GM19455 (cell line): ENCODE results near the gene CYP4F11.
"Not testable (repeated sequence)": the region's sequence is repeated elsewhere in the genome, so short reads cannot be mapped to it uniquely, and the experiment has no call there.

ENCODE experiments used
- ATAC-seq: cut with Tn5 transposase; IDR thresholded peaks from one replicate; pipeline ENCODE4 v1.9.1; 2021; ENCODE audit not compliant: unreplicated experiment

The CYP4F11 gene

DNA sequence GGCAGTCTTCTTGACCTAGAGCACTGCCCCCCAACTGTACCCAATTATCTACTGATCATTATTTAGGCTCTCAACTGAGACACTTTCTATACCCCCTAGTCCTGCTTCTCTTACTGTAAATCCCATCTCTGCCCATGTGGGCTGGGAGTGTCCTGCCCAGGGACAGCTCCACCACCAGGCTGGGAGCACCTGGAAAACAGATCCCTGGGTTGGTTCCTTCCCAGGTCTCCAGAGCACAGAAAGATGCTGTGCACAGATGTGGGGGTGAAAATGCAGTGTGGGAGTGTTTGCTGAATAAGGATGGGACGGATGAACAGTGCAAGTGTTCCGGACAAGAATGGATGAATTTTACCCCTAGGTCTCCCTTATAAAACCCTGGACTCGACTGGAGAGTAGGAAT is 49.2 kb downstream of the CYP4F11 start:
- no peak for ATAC-seq

DNA sequence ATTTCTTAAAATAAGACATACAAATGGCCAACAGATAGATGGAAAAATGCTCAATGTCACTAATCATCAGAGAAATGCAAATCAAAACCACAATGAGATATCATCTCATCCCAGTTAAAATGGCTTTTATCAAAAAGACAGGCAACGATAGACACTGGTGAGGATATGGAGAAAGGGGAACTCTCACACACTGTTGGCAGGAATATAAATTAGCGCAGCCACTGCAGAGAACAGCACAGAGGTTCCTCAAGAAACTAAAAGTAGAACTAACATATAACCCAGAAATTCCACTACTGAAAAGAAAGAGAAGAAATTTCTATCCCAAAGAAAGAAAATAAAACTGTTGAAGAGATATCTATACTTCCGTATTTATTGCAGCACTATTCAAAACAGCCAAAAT is 51.0 kb downstream of the CYP4F11 start:
- ATAC-seq = not testable (repeated sequence)

DNA sequence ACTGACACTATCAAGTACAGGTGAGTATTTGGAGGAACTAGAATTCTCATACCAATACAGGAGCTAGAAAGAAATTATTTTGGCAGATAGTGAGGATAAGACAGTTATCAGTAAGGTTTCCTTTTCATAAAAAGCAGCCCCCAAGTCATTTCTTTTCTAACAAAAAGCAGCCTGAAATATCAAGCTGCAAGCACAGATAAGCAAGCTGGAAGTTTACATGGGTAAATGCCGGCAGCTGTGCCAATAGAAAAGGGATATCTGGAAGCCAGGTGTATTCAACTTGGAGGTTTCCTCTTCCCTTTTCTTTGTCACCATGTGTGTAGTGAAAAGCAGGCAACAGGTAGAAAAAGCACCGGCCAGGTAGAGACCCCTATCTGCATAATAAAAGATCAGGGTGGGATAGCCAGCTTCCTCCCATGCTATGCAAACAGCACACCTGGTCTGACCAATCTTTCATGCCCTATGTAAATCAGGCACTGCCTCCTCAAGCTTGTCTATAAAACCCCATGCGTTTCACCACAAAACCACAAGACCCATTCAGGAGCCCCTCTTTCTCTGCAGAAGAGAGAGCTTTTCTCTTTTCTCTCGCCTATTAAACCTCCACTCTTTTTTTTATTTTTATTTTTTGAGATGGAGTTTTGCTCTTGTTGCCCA is 59.4 kb downstream of the CYP4F11 start:
- ATAC-seq = no peak

DNA sequence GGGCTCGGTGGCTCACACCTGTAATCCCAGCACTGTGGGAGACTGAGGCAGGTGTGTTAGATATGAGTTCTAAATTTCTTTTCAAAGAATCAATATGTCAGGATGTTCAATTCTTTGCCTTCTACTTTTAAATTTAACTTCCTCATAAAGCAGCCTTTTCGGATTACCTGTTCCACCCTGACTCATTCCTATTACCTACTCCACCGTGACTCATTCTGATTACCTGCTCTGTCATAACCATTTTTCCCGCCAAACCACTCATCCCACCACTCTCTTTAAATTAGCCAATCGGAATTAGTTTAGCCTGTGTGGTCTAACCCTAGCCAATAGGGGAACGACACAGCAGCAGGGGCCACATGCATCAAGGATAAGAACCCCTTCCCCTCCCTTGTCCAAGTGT is 60.6 kb downstream of the CYP4F11 start:
- ATAC-seq = not testable (repeated sequence)

DNA sequence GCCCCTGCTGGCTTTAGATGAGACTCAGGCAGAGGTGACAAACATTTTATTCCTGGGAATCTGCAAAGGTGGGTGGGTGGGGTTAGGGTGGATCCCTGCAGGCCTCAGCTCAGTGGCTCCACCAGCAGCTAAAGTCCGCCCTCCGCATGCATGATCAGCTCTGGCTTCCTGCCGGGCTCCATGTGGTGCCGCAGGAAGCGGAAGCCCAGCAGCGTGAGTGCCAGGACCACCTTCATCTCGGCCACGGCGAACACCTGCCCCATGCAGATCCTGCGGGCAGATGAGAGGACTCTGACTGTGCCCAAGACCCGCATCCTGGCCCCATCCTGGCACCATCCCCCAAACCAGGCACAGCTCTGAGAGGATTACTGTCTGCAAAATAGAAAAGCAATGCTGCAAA is 62.8 kb downstream of the CYP4F11 start:
- ATAC-seq = no peak

DNA sequence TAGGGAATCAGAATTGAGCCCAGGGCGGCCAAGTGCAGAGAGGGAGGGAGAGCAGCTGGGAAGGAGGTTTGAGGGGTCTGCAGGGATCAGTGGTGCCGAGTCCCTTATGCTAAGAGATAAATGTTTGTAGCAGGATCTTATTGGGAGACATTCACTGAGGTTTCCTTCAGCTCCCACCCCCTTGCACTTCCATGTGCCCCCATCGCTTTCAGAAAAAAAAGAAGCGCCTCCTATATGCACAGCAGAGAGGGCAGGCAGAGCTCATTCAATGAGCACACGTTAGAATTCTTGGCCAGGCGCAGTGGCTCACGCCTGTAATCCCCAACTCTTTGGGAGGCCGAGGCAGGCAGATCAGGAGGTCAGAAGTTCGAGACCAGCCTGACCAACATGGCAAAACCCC is 64.5 kb downstream of the CYP4F11 start:
- ATAC-seq = no peak

DNA sequence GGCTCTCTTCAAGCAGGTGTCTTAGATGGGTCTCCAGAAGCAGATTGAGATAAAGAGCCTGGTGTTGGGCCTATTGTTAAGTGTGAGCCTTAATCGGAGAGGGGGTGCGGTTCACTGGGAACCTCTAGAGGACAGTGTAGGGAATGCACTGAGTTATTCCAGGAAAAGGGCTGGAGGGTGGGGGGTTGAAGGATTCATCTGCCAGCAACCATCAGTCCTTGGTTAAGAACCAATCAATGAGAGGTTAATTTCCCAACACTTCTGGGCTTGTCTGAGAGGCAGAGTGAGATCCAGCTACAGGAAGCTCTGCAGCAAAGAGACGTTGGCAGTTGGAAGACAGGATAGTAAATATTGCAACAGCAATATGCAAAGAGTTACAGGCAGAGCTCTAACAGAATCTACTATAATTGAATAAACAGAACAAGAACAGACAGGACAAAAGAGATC is 65.2 kb downstream of the CYP4F11 start:
- ATAC-seq = no peak

DNA sequence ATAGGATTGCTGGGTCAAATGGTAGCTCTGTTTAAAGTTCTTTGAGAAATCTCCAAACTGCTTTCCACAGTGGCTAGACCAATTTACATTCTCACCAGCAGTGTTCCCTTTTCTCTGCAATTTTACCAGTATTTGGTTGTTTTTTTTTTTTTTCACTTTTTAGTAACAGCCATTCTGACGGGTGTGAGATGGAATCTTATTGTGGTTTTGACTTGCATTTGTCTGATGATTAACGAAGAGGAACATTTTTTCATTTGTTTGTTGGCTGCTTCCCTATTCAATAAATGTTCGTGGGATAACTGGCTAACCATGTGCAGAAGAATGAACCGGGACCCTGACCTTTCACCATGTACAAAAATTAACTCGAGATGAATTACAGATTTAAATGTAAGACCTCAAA is 67.7 kb downstream of the CYP4F11 start:
- no peak for ATAC-seq

DNA sequence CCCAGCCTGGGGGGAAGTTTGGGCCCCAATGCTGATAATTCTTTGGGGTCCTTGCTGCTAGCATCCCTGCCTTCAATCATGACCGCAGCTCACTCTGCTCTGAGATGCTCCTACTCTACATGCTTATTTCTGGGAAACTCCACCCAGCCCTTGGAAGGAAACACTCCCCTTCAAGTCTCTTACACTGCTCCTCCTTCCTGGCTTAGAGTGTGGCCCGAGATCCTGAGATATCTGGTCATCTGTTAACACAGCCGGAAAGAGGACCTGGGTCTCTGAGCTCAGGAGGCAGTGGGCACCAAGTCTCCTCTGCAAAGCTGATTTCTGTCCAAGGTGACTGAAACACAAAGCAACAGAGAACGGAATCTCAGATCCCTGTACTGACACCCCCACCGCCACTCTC is 69.5 kb downstream of the CYP4F11 start:
- no peak for ATAC-seq

DNA sequence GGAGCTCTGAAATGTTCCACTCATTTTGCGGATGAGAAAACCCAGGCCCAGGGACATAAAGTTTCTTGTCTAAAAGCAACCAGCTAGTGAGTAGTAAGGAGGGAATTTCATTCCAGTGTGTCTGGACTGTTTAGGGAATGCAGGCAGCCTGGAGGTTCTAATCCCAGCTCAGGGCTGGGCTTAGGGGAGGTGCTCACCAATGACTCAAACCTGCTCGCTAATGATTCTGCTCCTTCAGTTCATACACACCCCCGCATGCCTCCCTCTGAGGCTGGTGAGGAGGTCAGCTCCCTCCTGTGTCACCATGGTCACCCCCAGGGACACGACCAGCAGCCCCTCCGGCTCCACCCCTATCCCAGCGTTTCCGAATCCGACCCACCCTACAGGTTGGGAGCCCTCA is 71.1 kb downstream of the CYP4F11 start:
- no peak for ATAC-seq

DNA sequence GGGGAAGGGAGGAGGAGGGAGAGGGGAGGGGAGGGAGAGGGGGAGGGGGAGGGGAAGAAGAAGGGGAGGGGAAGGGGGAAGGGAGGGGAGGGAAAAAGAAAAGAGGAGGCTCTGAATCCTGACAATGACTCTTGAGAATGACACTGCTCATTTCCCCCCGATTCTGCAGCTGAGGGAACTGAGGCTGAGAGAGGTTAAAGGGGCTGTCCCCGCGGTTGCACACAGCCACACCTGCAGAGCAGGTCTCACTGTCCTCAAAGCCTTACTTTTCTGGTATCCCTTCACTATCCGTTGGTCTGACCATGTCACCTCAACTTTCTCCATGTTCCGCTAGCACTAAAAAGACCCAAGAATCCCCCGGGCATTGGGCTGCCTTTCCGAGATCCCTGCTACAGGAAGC is 71.9 kb downstream of the CYP4F11 start:
- no peak for ATAC-seq
